ENCODE results near the gene PDE4D. TPM values are rescaled to one million over a fixed set of nuclear protein-coding genes. Genes with fewer than 3 reads are reported as not detected.

The PDE4D gene
- total and polyA plus RNA-seq, 2 donors (not counting 3 experiments of a cell fraction or from before 2014, with no cell fraction given), result 34.5 to 51.2 TPM

DNA sequence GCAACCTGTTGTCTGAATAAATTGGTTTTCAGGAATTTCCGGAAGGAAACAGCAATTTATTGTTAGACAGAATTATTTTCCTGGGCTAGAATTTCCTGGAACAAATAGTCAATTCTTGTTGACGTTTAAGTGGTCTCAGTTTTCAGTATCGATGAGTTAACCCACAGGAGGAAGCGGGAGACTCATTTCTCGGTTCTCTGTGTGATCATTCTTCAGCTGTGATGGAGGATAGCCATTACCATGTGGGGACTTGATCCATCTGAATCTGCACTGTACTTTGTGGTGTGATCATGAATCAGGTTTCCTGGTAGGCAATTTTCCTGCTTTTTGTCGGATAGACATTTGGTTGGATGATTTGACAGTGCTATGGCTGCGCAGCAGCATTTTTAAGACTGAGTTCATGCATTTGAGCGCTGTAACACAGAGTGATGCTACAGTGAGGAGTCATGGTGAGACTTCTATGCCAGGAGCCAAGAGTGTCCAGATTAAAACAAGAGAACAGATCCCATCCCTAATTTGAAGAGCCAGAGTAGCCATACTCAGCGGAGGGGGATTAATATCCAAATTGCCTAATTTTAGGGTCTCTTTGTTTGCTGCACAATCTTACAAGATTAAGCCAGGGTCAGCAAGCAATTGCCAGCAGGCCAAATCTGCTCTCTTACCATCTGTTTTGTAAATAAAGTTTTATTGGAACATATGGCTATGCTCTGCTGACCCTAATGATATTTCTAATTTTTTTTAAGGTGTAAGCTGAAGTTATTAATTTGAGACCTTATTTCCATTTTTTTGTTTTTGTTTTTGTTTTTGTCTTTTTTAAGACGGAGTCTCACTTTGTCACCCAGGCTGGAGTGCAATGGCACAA lies 954.7 kb downstream of the PDE4D start:
- no peaks in the 10 kb centered on the region for H3K79me2 ChIP-seq (ENCODE audit: control insufficient read depth, insufficient read depth, low read length)
- CTCF ChIA-PET, result no interaction called here
- no peak overlapping the region for H2AFZ ChIP-seq (ENCODE audit: low read depth, low read length)
- H3K27ac ChIP-seq (ENCODE audit: insufficient read depth, low read depth, low read length), result no peak overlapping the region
- H3K4me3 ChIP-seq (replicated peaks in 1 of 3; ENCODE audit: insufficient read depth in 1 of 3, low read depth in 1 of 3, low read length in 3 of 3), result no peak overlapping the region
- H3K36me3 ChIP-seq (ENCODE audit: control insufficient read depth in 2 of 2, extremely low read depth in 1 of 2, insufficient read depth in 2 of 2, low read length in 2 of 2), result no peaks in the 10 kb centered on the region
- BruUV-seq (replicated peaks), result no TSS peak
- no peak overlapping the region for H3K4me2 ChIP-seq (ENCODE audit: insufficient read depth, low read length)
- H3K27me3 ChIP-seq (ENCODE audit: control insufficient read depth in 2 of 2, insufficient read depth in 2 of 2, low read length in 2 of 2), result peaks cover 0 to 9% of the 10 kb centered on the region in 2 experiments
- DNase-seq (ENCODE audit: low read depth, low spot score) (no peak), FAIRE-seq (no peak)
- POLR2A ChIA-PET, result no interaction called here
- H3K9me1 ChIP-seq (replicated peaks; ENCODE audit: control insufficient read depth, extremely low read depth, insufficient read depth, low read length), result no peaks in the 10 kb centered on the region
- H3K9me3 ChIP-seq (replicated peaks; ENCODE audit: control insufficient read depth, insufficient read depth, low read length), result no peaks in the 10 kb centered on the region
- TF ChIP-seq FOS (IDR thresholded peaks at IDR 0.05; ENCODE audit: borderline replicate concordance, insufficient read depth, low read length) (no peak), EZH2 (IDR thresholded peaks at IDR 0.05; ENCODE audit: borderline replicate concordance, low read depth, low read length, severe bottlenecking) (no peak), GATA2 (IDR thresholded peaks at IDR 0.05; ENCODE audit: insufficient read depth, insufficient read length, low read depth, low read length) (no peak), JUN (IDR thresholded peaks at IDR 0.05; ENCODE audit: borderline replicate concordance, insufficient read depth, insufficient read length, low read depth) (no peak), POLR2A (IDR thresholded peaks at IDR 0.05; ENCODE audit: low read depth, low read length) (no peak), MYC (IDR thresholded peaks at IDR 0.05; ENCODE audit: low read depth, low read length) (no peak), POLR2AphosphoS5 (IDR thresholded peaks at IDR 0.05; ENCODE audit: insufficient read depth, low read depth, low read length) (no peak)
- TF ChIP-seq, protein P1, sequence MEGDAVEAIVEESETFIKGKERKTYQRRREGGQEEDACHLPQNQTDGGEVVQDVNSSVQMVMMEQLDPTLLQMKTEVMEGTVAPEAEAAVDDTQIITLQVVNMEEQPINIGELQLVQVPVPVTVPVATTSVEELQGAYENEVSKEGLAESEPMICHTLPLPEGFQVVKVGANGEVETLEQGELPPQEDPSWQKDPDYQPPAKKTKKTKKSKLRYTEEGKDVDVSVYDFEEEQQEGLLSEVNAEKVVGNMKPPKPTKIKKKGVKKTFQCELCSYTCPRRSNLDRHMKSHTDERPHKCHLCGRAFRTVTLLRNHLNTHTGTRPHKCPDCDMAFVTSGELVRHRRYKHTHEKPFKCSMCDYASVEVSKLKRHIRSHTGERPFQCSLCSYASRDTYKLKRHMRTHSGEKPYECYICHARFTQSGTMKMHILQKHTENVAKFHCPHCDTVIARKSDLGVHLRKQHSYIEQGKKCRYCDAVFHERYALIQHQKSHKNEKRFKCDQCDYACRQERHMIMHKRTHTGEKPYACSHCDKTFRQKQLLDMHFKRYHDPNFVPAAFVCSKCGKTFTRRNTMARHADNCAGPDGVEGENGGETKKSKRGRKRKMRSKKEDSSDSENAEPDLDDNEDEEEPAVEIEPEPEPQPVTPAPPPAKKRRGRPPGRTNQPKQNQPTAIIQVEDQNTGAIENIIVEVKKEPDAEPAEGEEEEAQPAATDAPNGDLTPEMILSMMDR (IDR thresholded peaks at IDR 0.05; ENCODE audit: extremely low read depth in 1 of 2, insufficient read depth in 1 of 2, low read depth in 1 of 2, low read length in 2 of 2), result no peak
- TF ChIP-seq, protein P2, sequence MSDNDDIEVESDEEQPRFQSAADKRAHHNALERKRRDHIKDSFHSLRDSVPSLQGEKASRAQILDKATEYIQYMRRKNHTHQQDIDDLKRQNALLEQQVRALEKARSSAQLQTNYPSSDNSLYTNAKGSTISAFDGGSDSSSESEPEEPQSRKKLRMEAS (IDR thresholded peaks at IDR 0.05; ENCODE audit: insufficient read depth, insufficient read length), result no peak
- H4K20me1 ChIP-seq (replicated peaks; ENCODE audit: control insufficient read depth, extremely low read depth, insufficient read depth, low read length), result no peaks in the 10 kb centered on the region
- H3K4me1 ChIP-seq (ENCODE audit: control insufficient read depth, extremely low read depth, insufficient read depth, low read length), result no peaks in the 10 kb centered on the region
- no peak overlapping the region for H3K9ac ChIP-seq (replicated peaks; ENCODE audit: extremely low read depth, insufficient read depth, low read length)
- intact Hi-C loops (cut with micrococcal nuclease), result no loop called here
- dilution Hi-C loops (cut with MboI; ENCODE audit: extremely low pct_ligation_motif_present, low sequenced_read_pairs), result no loop called here

Data from endothelial cell of umbilical vein (primary cell).